Keratinocyte (primary cell): ENCODE measurements around the gene MOB4. TPM values are rescaled to one million over a fixed set of nuclear protein-coding genes. Genes with fewer than 3 reads are reported as not detected.
"Not testable (repeated sequence)": the region's sequence is repeated elsewhere in the genome, so short reads cannot be mapped to it uniquely, and the experiment has no call there.

Experiments
- DNase-seq: peaks from one replicate; pipeline ENCODE4 v3.0.0-alpha.2; 2011; ENCODE audit warnings: low read depth, missing footprints, low spot score
- FAIRE-seq: peaks from 2 replicates; lab custom pipeline; 2011; peaks lifted over from hg19 to GRCh38; lab: Jason Lieb, UNC
- H2AFZ ChIP-seq: 2 replicates; pipeline ENCODE4 v1.6.0; 2012; ENCODE audit warnings: low read length, control low read depth, inconsistent platforms; ENCODE audit not compliant: control insufficient read depth
- H3K27ac ChIP-seq: 2 replicates; pipeline ENCODE4 v1.5.1; 2011; ENCODE audit warnings: low read length; ENCODE audit not compliant: control insufficient read depth, insufficient read depth
- H3K27me3 ChIP-seq: 3 replicates; pipeline ENCODE4 v1.6.0; 2011; ENCODE audit warnings: low read length; ENCODE audit not compliant: control insufficient read depth, insufficient read depth; ENCODE audit errors: extremely low read depth
- H3K36me3 ChIP-seq, 2 experiments: 2 replicates in 1 of 2; 3 replicates in 1 of 2; pipeline ENCODE4 v1.5.1; 2011; ENCODE audit warnings: low read length in 2 of 2, mild to moderate bottlenecking in 1 of 2; ENCODE audit not compliant: control insufficient read depth in 2 of 2, insufficient read depth in 2 of 2; ENCODE audit errors: extremely low read depth in 1 of 2
- H3K4me1 ChIP-seq: 3 replicates; pipeline ENCODE4 v1.5.1; 2011; ENCODE audit warnings: low read length; ENCODE audit not compliant: control insufficient read depth, insufficient read depth; ENCODE audit errors: extremely low read depth
- H3K4me2 ChIP-seq: 3 replicates; pipeline ENCODE4 v1.6.0; 2011; ENCODE audit warnings: low read depth, low read length; ENCODE audit not compliant: control insufficient read depth, insufficient read depth; ENCODE audit errors: extremely low read depth
- H3K4me3 ChIP-seq, 3 experiments: fragments of 200-600 bp in 1 of 3; sonication (generic) in 1 of 3; 2 replicates in 2 of 3; 3 replicates in 1 of 3; pipeline ENCODE4 v1.5.1; 2011 to 2016; ENCODE audit warnings: low read length in 3 of 3, mild to moderate bottlenecking in 3 of 3, control low read depth in 2 of 3, inconsistent platforms in 1 of 3, low read depth in 1 of 3, mixed read lengths in 1 of 3, mixed run types in 1 of 3, moderate library complexity in 1 of 3; ENCODE audit not compliant: control insufficient read depth in 2 of 3, insufficient read depth in 2 of 3; ENCODE audit errors: extremely low read depth in 1 of 3
- H3K79me2 ChIP-seq: 2 replicates; pipeline ENCODE4 v1.6.0; 2012; ENCODE audit warnings: low read length; ENCODE audit not compliant: control insufficient read depth, insufficient read depth
- H3K9ac ChIP-seq: 3 replicates; pipeline ENCODE4 v1.6.0; 2011; ENCODE audit warnings: low read length; ENCODE audit not compliant: control insufficient read depth, insufficient read depth; ENCODE audit errors: extremely low read depth
- H3K9me1 ChIP-seq: 3 replicates; pipeline ENCODE4 v1.6.0; 2011; ENCODE audit warnings: low read length; ENCODE audit not compliant: control insufficient read depth, insufficient read depth; ENCODE audit errors: extremely low read depth
- H3K9me3 ChIP-seq: 2 replicates; pipeline ENCODE4 v1.5.1; 2012; ENCODE audit warnings: low read depth, low read length; ENCODE audit not compliant: control insufficient read depth
- H4K20me1 ChIP-seq: 3 replicates; pipeline ENCODE4 v1.6.0; 2011; ENCODE audit warnings: low read length; ENCODE audit not compliant: control insufficient read depth, insufficient read depth; ENCODE audit errors: extremely low read depth
- CTCF ChIP-seq, 3 experiments: IDR thresholded peaks in 1 of 3; conservative IDR thresholded peaks in 1 of 3; optimal IDR thresholded peaks in 1 of 3; 2 replicates in 2 of 3; 3 replicates in 1 of 3; pipeline versions ENCODE3 to v1.5.1; 2011; ENCODE audit warnings: low read length in 3 of 3, mild to moderate bottlenecking in 3 of 3, moderate library complexity in 2 of 3, control low read depth in 1 of 3, inconsistent platforms in 1 of 3; ENCODE audit not compliant: insufficient read depth in 2 of 3; ENCODE audit errors: extremely low read depth in 1 of 3
- EZH2 ChIP-seq: IDR thresholded peaks from one replicate; pipeline ENCODE4 v1.6.1; 2012; ENCODE audit warnings: inconsistent platforms, mild to moderate bottlenecking, low read length, moderate library complexity
- dilution Hi-C: fragments of 300-500 bp; cut with MboI; formaldehyde crosslinking; loops from one replicate; pipeline ENCODE4 v1.7.0; 2020; ENCODE audit warnings: low sequenced_read_pairs; ENCODE audit not compliant: extremely low pct_ligation_motif_present
- polyA plus RNA-seq, 5 experiments: library from polyadenylated mRNA; depleted of rRNA in 3 of 5; stranded (reverse) in 3 of 5; stranded (forward) in 1 of 5; unstranded in 1 of 5; fragments of >200 nt; gene quantifications; 1 replicate in 1 of 5; 2 replicates in 3 of 5; 3 replicates in 1 of 5; pipeline versions ENCODE4 v1.2.1 to v1.2.3, GENCODE V29; 2011 to 2012; ENCODE audit warnings: missing spikeins in 2 of 5, low read depth in 1 of 5, low replicate concordance in 1 of 5

MOB4 gene
- polyA plus RNA-seq, 1 donor (not counting 4 experiments of a cell fraction or from before 2014, with no cell fraction given): 53.6 TPM

GRCh38 chr2:197477797-197478196 lies 38.1 kb upstream of the MOB4 start:
- dilution Hi-C loops: no loop called here
- FAIRE-seq: no peak
- no peak overlapping the region for H2AFZ ChIP-seq

DNA sequence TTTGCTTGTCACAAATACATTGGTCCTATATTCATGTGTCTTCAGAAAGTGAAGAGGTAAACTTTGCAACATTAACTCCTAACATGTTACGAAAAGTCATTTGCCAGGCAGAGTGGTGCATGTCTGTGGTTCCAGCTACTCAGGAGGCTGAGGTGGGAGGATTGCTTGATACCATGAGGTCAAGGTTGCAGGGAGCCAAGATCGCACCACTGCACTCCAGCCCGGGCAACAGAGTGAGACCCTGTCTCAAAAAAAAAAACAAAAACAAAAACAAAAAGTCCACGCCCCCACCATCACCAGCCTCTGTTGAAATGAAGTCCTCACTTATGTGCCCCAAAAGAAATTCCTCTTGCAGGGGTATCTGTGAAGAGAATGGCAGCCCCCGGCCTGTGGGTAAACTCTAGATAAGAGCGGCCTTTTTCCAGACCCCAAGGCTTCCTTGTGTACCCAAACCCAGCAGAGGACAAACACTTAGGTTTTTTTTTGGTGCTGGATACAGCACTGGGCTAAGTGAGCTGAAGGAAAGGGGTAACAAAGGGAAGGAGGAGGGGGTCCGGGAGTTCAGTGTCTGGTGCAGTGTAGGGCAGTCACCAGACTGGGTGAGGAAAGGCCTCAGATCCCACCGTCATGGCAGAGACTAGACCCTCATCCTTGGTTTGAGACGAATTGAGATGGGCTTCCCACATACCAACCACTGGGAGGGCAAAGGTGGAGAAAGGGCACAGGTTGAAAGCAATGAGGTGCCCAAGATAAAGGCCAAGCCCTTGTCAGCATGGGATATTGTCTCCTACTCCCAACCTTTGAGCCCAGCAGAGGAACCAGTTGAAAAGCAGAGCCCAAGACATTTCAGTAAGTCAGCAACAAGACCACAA lies 35.5 kb upstream of the MOB4 start:
- H2AFZ ChIP-seq: no peak overlapping the region
- H3K27ac ChIP-seq: no peak overlapping the region
- no peaks in the 10 kb centered on the region for H3K27me3 ChIP-seq
- no peaks in the 10 kb centered on the region for H3K9me3 ChIP-seq
- H3K9ac ChIP-seq: no peak overlapping the region
- no peak for DNase-seq
- no peak overlapping the region for H3K4me3 ChIP-seq
- H3K4me1 ChIP-seq: no peaks in the 10 kb centered on the region
- peaks cover 12 to 14% of the 10 kb centered on the region in 2 experiments for H3K36me3 ChIP-seq
- dilution Hi-C loops: no loop called here
- no peak for FAIRE-seq
- no peaks in the 10 kb centered on the region for H3K79me2 ChIP-seq
- H4K20me1 ChIP-seq: no peaks in the 10 kb centered on the region
- H3K9me1 ChIP-seq: no peaks in the 10 kb centered on the region
- H3K4me2 ChIP-seq: no peak overlapping the region
- TF ChIP-seq CTCF (optimal IDR thresholded peaks at IDR 0.05 in 1 of 3, IDR thresholded peaks at IDR 0.05 in 1 of 3, conservative IDR thresholded peaks at IDR 0.05 in 1 of 3; ENCODE audit: extremely low read depth in 1 of 3, insufficient read depth in 2 of 3, low read length in 3 of 3) (no peak), EZH2 (no peak)

More at GRCh38 chr2:197477797-197478196, 38.1 kb upstream of the MOB4 start:
- TF ChIP-seq EZH2: no peak
- TF ChIP-seq CTCF (optimal IDR thresholded peaks at IDR 0.05 in 1 of 3, IDR thresholded peaks at IDR 0.05 in 1 of 3, conservative IDR thresholded peaks at IDR 0.05 in 1 of 3; ENCODE audit: extremely low read depth in 1 of 3, insufficient read depth in 2 of 3, low read length in 3 of 3): no peak
- Histone ChIP-seq H3K4me3 (no peak overlapping the region), H3K27ac (no peak overlapping the region), H4K20me1 (no peaks in the 10 kb centered on the region), H3K4me1 (no peaks in the 10 kb centered on the region), H3K4me2 (no peak overlapping the region), H3K9me3 (no peaks in the 10 kb centered on the region), H3K9me1 (no peaks in the 10 kb centered on the region), H3K9ac (no peak overlapping the region), H3K79me2 (no peaks in the 10 kb centered on the region), H3K36me3 (peaks cover 14 to 15% of the 10 kb centered on the region in 2 experiments), H3K27me3 (no peaks in the 10 kb centered on the region)
- DNase-seq: no peak

DNA sequence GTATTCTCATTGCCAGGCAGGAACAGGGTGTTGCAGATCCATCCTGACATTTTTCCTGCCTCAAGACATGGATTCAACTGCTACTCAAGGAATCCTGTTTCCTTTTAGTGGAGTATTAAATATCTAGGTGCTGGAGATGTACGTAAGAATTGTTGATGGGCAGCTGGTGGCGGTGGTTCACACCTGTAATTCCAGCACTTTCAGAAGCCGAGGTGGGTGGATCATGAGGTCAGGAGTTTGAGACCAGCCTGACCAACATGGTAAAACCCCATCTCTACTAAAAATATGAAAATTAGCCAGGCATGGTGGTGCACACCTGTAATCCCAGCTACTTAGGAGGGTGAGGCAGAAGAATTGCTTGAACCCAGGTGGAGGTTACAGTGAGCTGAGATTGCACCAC lies 31.6 kb upstream of the MOB4 start:
- dilution Hi-C loops, H3K9me3 ChIP-seq, H3K9ac ChIP-seq, FAIRE-seq, H3K27ac ChIP-seq, H3K27me3 ChIP-seq, H2AFZ ChIP-seq, DNase-seq, H3K4me1 ChIP-seq, H3K4me3 ChIP-seq, H3K79me2 ChIP-seq, H3K9me1 ChIP-seq, H3K4me2 ChIP-seq, H4K20me1 ChIP-seq: not testable (repeated sequence)
- peaks cover 12 to 18% of the 10 kb centered on the region in 2 experiments for H3K36me3 ChIP-seq
